Colonic mucosa (tissue), 4 donors: ENCODE measurements around the gene SPTBN1. TPM values are rescaled to one million over a fixed set of nuclear protein-coding genes. Genes with fewer than 3 reads are reported as not detected.

ENCODE experiments used
- DNase-seq: peaks from one replicate; pipeline ENCODE4 v3.0.0-alpha.2; 2020
- H3K27ac ChIP-seq: fragments of 200-600 bp; one replicate; pipeline ENCODE4 v1.8.0; 2021
- H3K27me3 ChIP-seq: fragments of 200-600 bp; one replicate; pipeline ENCODE4 v1.8.0; 2021
- H3K36me3 ChIP-seq: fragments of 200-600 bp; one replicate; pipeline ENCODE4 v1.8.0; 2021
- H3K4me1 ChIP-seq: fragments of 200-600 bp; one replicate; pipeline ENCODE4 v1.8.0; 2021; ENCODE audit warnings: mild to moderate bottlenecking
- H3K4me3 ChIP-seq: fragments of 200-600 bp; one replicate; pipeline ENCODE4 v1.8.0; 2021
- H3K9ac ChIP-seq, 2 donors: one replicate each; pipeline ENCODE4 v1.7.0; 2013; ENCODE audit warnings: control low read depth in 2 of 2, low read depth in 2 of 2, low read length in 2 of 2
- H3K9me3 ChIP-seq: fragments of 200-600 bp; one replicate; pipeline ENCODE4 v1.8.0; 2021
- intact Hi-C: fragments of 100-400 bp; cut with DNase I; formaldehyde crosslinking; loops from one replicate; pipeline ENCODE4 v1.14.1; 2022
- total RNA-seq, 2 donors: library from RNA; stranded (reverse); fragmentation: NEBNext Ultra II Directional in 1 of 2; extraction: Animal tissue kit (Norgen Biotek cat#: 25700) in 1 of 2; gene quantifications; one replicate each; pipeline ENCODE4 v1.2.1, GENCODE V29; 2021
- TF ChIP-seq, protein P1 (sequence below): fragments of 200-600 bp; IDR thresholded peaks from one replicate; pipeline ENCODE4 v1.8.0; 2022; ENCODE audit warnings: antibody characterized with exemption, mild to moderate bottlenecking
- donor health status: healthy.
- donor health status: DM: no; HTN: no; CAD: no.
- donor health status: DM: no; HTN: no; CAD: no.

Gene SPTBN1
- total RNA-seq, 2 donors from 2014 or later: 325 to 338 TPM

- Histone ChIP-seq H3K9ac (no peak overlapping the region), H3K36me3 (peaks cover 36% of the 10 kb centered on the region), H3K4me1 (no peaks in the 10 kb centered on the region), H3K4me3 (no peak overlapping the region), H3K27ac (no peak overlapping the region), H3K9me3 (no peaks in the 10 kb centered on the region), H3K27me3 (no peaks in the 10 kb centered on the region)
- TF ChIP-seq, protein P1, sequence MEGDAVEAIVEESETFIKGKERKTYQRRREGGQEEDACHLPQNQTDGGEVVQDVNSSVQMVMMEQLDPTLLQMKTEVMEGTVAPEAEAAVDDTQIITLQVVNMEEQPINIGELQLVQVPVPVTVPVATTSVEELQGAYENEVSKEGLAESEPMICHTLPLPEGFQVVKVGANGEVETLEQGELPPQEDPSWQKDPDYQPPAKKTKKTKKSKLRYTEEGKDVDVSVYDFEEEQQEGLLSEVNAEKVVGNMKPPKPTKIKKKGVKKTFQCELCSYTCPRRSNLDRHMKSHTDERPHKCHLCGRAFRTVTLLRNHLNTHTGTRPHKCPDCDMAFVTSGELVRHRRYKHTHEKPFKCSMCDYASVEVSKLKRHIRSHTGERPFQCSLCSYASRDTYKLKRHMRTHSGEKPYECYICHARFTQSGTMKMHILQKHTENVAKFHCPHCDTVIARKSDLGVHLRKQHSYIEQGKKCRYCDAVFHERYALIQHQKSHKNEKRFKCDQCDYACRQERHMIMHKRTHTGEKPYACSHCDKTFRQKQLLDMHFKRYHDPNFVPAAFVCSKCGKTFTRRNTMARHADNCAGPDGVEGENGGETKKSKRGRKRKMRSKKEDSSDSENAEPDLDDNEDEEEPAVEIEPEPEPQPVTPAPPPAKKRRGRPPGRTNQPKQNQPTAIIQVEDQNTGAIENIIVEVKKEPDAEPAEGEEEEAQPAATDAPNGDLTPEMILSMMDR: no peak
- no peak for DNase-seq
- intact Hi-C loops: loop anchor here (10.0 kb wide), 1 partner anchor 101 kb away; no protein-coding TSS in a partner anchor
These were observed 170.0 kb downstream of the SPTBN1 start for GRCh38 chr2:54626131-54626530.

DNA sequence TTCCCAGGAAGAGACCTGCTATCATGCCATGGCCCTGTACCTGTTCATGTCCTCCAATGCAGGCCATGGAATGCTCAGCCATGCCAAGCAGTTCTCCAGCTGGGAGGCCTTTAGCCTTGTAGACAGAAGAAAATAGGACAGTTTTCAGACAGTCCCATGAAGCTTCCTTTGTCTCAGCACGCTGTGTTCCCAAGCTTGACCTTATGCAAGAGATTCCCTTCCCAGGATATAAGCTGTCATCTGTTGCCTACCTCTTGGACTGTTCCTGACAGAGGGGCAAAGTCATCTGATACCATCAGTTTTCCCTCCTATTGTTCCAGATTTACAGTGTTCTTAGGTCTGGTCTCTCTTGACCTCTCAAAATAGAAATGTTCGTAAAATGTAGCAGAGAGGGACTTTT lies 170.8 kb downstream of the SPTBN1 start:
- no peaks in the 10 kb centered on the region for H3K4me1 ChIP-seq
- intact Hi-C loops: loop anchor here (10.0 kb wide), 1 partner anchor 102 kb away; no protein-coding TSS in a partner anchor

DNA sequence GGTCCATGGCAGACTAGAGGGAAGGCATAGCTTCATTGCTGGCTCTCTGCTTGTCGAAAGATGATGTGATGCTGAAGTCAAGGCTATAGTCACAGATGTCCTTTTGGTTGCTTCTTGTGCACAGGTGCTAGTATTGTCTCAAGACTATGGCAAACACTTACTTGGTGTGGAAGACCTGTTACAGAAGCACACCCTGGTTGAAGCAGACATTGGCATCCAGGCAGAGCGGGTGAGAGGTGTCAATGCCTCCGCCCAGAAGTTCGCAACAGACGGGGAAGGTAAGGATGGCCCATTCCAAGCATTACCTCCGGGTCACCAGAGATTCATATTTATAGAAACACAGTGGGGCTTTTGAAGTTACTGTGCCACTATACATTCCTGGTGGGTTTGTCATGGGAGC lies 171.8 kb downstream of the SPTBN1 start:
- Histone ChIP-seq H3K4me3 (no peak overlapping the region), H3K36me3 (peaks cover 46% of the 10 kb centered on the region), H3K27ac (no peak overlapping the region), H3K9ac (no peak overlapping the region), H3K9me3 (no peaks in the 10 kb centered on the region), H3K4me1 (no peaks in the 10 kb centered on the region), H3K27me3 (no peaks in the 10 kb centered on the region)
- no peak for DNase-seq
- intact Hi-C loops: loop anchor here (10.0 kb wide), 1 partner anchor 103 kb away; no protein-coding TSS in a partner anchor
- TF ChIP-seq, protein P1: no peak

More for the DNA sequence above, 170.8 kb downstream of the SPTBN1 start:
- TF ChIP-seq, protein P1: no peak
- Histone ChIP-seq H3K9me3 (no peaks in the 10 kb centered on the region), H3K4me3 (no peak overlapping the region), H3K27ac (no peak overlapping the region), H3K27me3 (no peaks in the 10 kb centered on the region), H3K9ac (no peak overlapping the region), H3K36me3 (peaks cover 40% of the 10 kb centered on the region)
- DNase-seq: no peak

GRCh38 chr2:54628418-54628817 lies 172.3 kb downstream of the SPTBN1 start:
- H3K4me3 ChIP-seq: no peak overlapping the region
- no peaks in the 10 kb centered on the region for H3K4me1 ChIP-seq
- H3K9ac ChIP-seq: no peak overlapping the region
- no peak overlapping the region for H3K27ac ChIP-seq
- no peaks in the 10 kb centered on the region for H3K9me3 ChIP-seq
- intact Hi-C loops: loop anchor here (10.0 kb wide), 1 partner anchor 104 kb away; no protein-coding TSS in a partner anchor
- H3K27me3 ChIP-seq: no peaks in the 10 kb centered on the region
- no peak for DNase-seq
- H3K36me3 ChIP-seq: peaks cover 44% of the 10 kb centered on the region
- TF ChIP-seq, protein P1: no peak

- H3K9me3 ChIP-seq: no peaks in the 10 kb centered on the region
- no peak overlapping the region for H3K4me3 ChIP-seq
- no peaks in the 10 kb centered on the region for H3K4me1 ChIP-seq
- peaks cover 39% of the 10 kb centered on the region for H3K36me3 ChIP-seq
- H3K9ac ChIP-seq: no peak overlapping the region
- DNase-seq: no peak
- TF ChIP-seq, protein P1: no peak
- H3K27me3 ChIP-seq: no peaks in the 10 kb centered on the region
- H3K27ac ChIP-seq: no peak overlapping the region
- intact Hi-C loops: loop anchor here (10.0 kb wide), 1 partner anchor 104 kb away; no protein-coding TSS in a partner anchor
These were observed 172.8 kb downstream of the SPTBN1 start for GRCh38 chr2:54628957-54629356.
